GM18502 (cell line): ENCODE data around the gene HDGFL2.
"Not testable (repeated sequence)": the region's sequence is repeated elsewhere in the genome, so short reads cannot be mapped to it uniquely, and the experiment has no call there.

Source experiments
- ATAC-seq: cut with Tn5 transposase; IDR thresholded peaks from one replicate; pipeline ENCODE4 v1.9.1; 2021; ENCODE audit warnings: mild to moderate bottlenecking; ENCODE audit not compliant: unreplicated experiment, poor library complexity

Gene HDGFL2

GRCh38 chr19:4528843-4529242, 56.7 kb downstream of the HDGFL2 start:
- no peak for ATAC-seq

- no peak for ATAC-seq
These were observed 57.9 kb downstream of the HDGFL2 start for GRCh38 chr19:4529924-4530522.

DNA sequence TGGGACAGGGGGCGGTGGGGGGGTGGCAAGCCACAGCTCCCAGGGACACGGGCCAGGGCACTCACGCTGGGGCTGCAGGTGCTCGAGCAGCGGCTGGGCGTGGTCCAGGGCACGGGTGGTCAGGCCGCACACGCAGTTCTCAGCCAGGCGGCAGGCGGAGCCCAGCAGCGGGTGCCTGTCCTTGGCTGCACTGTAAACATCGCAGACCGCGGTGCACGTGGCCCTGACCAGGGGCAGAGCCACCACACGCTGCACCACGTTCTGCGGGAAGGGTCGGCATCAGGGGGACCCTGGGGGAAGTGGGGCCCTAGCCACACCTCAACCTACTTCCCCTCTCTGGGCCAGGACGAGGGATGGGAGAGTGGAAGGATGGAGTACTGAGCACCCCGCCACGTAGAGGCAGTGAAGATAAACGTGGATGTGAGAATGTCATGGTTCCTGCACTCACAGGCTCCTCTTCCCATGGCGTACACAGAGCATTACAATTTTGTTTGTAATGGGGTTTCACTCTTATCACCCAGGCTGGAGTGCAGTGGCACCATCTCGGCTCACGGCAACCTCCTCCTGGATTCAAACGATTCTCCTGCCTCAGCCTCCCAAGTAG, 59.6 kb downstream of the HDGFL2 start:
- no peak for ATAC-seq

DNA sequence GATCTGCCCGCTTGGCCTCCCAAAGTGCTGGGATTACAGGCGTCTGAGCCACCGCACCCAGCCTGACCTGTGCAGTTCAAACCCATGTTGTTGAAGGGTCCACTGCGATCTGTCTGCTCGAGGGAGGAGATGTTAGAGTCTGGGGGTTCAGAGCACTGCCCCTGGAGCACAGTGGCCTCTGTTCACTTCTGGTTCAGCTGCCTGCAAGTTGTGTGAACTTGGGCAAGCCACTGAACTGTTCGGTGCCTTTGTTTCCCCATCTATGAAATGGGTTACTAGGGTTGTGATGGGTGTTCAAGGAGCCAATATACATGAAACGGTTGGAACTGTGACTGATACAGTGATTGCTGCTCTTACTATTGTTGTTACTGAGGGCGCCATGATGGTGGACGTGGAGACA, 61.2 kb downstream of the HDGFL2 start:
- no peak for ATAC-seq

- no peak for ATAC-seq
These were observed 61.8 kb downstream of the HDGFL2 start for GRCh38 chr19:4533835-4534424.

DNA sequence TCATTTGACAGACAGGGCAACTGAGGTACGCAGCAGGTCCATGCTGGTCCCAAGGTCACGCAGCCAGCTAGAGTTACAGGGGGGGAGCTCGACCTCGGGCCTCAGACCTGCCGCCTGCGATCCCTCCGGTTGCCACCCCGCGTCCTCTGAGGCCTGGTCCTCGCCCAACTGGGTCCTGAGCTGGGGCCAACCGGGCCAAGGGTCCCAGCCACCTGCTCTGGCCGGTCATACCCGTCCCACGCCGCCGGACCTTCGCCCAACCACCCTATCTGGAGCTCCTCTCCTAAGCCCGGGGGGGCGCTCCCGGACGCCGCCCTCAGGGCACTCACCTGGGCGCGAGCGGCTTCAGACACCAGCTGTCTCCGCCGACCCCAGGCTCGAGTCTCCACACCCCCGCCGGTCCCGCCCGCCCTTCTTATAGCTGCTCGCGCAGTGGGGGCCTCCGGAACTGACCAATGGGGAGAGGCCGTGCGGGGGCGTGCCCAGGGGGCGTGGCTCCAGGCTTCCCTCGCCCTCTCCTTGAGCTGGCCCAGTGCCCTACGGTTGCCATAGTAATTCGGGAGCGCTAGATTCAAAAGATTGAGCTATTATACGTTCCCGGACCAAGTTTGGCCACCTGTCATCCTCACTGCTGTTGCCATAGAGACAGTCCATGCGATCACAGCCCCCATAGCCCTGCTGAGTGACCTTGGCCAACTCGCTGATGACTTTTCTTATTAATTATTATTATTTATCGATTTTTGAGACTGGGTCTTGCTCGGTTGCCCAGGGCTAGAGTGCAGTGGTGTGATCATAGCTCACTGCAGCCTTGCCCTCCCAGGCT, 63.0 kb downstream of the HDGFL2 start, which contains the start of gene PLIN5:
PLIN5 (minus strand) TSS at position 389 of the 823 bp plus-strand sequence. CDS start 1,150 bp downstream, outside the sequence.
- no peak for ATAC-seq

GRCh38 chr19:4536798-4537197, 64.7 kb downstream of the HDGFL2 start:
- no peak for ATAC-seq

GRCh38 chr19:4537953-4538600, 66.0 kb downstream of the HDGFL2 start:
- no peak for ATAC-seq

- no peak for ATAC-seq
These were observed 66.5 kb downstream of the HDGFL2 start for GRCh38 chr19:4538601-4538954.

DNA sequence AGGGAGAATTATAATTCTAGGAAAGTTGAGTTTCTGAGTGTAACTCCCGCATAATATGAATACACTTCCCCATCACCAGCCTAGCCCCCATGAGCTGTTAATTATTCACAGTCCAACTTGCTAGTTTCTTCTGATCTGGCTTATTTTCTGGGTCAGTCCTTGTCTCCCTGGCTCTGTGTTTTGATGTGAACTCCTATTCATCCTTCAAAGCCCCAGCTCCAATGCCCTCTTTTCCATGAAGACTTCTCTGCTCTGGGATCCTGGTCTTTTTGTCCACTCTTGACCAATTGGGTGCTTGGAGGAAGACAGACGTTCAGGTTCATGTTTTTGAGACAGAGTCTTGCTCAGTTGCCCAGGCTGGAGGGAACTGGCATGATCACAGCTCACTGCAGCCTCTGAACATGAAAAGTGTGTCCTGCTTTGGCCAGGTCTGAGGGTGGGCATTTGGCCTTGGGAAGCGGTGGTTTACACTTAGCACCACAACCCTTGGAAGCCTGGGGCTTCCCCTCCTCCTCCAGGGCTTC, 67.1 kb downstream of the HDGFL2 start:
- ATAC-seq, result no peak

DNA sequence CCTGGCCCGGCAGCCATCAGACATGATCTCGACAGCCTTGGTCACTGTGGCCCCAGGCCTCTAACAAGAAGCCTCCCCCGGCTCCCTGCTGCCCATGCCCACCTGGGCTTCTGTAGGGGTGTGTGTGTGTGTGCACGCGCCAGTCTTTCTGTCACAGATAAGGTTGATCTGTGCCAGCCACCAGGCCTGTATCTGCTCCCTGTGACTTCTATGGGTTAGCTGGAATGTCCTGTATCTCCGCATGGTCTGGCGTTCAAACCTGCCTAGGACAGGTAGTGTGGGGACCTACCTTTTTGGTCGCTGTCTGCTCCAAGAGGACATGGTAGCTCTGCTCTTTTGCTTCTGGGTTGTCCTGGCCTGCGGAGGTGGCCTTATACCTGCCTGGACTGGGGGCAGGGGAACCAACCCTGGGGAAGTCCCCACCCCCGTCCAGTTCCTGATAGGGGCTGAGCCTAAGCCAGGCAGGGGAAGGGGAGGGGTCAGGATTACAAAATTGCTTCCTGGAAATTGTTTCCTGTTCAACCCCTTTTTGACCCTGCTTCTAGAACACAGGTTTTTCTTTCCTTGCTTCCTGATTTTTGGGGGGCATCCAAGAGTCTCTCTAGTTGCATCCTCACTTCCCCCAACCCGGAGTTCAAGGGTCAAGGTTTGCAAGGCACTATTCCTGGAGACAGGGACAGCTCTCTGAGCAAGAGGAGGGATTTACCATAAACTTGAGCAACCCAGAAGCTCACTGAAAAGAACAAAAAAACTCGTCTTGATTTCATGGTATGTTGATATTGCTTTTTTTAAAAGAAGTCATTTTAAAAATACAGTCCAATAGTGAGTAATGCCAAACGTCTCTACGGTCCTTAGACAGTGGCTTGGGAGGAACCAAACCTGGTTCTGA, 67.8 kb downstream of the HDGFL2 start, which contains the start of gene LRG1:
LRG1 (minus strand) TSS at position 344 of the 889 bp plus-strand sequence; CDS start at position 321, 23 bp downstream.
- ATAC-seq, result no peak

- no peak for ATAC-seq
These were observed 69.2 kb downstream of the HDGFL2 start for GRCh38 chr19:4541114-4541805.

GRCh38 chr19:4541806-4542145, 69.7 kb downstream of the HDGFL2 start:
- ATAC-seq, result not testable (repeated sequence)

- ATAC-seq, result no peak
These were observed 71.1 kb downstream of the HDGFL2 start for GRCh38 chr19:4542896-4543841.

GRCh38 chr19:4543842-4544647, 71.9 kb downstream of the HDGFL2 start:
- ATAC-seq, result no peak

- no peak for ATAC-seq
These were observed 75.5 kb downstream of the HDGFL2 start for GRCh38 chr19:4547303-4548237.
